ENCODE results near the gene GSC2. TPM values are rescaled to one million over a fixed set of nuclear protein-coding genes. Genes with fewer than 3 reads are reported as not detected.

The GSC2 gene
- total RNA-seq, 1 experiment from 2014 or later = not detected

- POLR2A ChIA-PET = no interaction called here
- BruUV-seq (replicated peaks) = no TSS peak
- Mint-ChIP-seq H3K4me1 (ENCODE audit: low read depth, unreplicated experiment) (peaks cover 8% of the 10 kb centered on the region), H3K27me3 (ENCODE audit: insufficient read depth, unreplicated experiment) (peaks cover 4% of the 10 kb centered on the region), H3K4me3 (ENCODE audit: unreplicated experiment) (peak overlapping the region; percentile 97), H3K36me3 (ENCODE audit: insufficient read depth, unreplicated experiment) (peaks cover 23% of the 10 kb centered on the region), H3K27ac (ENCODE audit: unreplicated experiment) (no peak overlapping the region), H3K9me3 (ENCODE audit: unreplicated experiment) (no peaks in the 10 kb centered on the region)
- no peaks in the 10 kb centered on the region for H3K9me3 ChIP-seq
- TF ChIP-seq CTCF (IDR thresholded peaks at IDR 0.05; ENCODE audit: insufficient read depth in 1 of 2, low read depth in 1 of 2, low read length in 1 of 2, severe bottlenecking in 1 of 2, unreplicated experiment in 1 of 2) = no peak
- H3K27me3 ChIP-seq (replicated peaks; ENCODE audit: control insufficient read depth, insufficient read depth, low read length) = no peaks in the 10 kb centered on the region
- H3K36me3 ChIP-seq (ENCODE audit: control insufficient read depth, insufficient read depth, low read length) = peaks cover 2% of the 10 kb centered on the region; the same call in 1 of the 2 replicates
- no peak overlapping the region for H3K4me3 ChIP-seq (ENCODE audit: low read depth, low read length)
- DNase-seq = no peak
- CTCF ChIA-PET = interaction anchor here (1.6 kb wide), 1 partner anchor 37 kb away, joined by 5 read pairs; no protein-coding TSS in a partner anchor
- intact Hi-C loops (cut with micrococcal nuclease; ENCODE audit: unreplicated experiment) = loop anchor here (5.0 kb wide), 1 partner anchor 34 kb away; the partner anchor contains the start of gene SLC25A1
- peaks cover 4% of the 10 kb centered on the region; the same call in 1 of the 2 replicates for H3K4me1 ChIP-seq
Observed at GRCh38 chr22:19143212-19143611, 6.9 kb downstream of the GSC2 start.

GRCh38 chr22:19142394-19142793 is 7.7 kb downstream of the GSC2 start:
- Mint-ChIP-seq H3K4me3 (ENCODE audit: unreplicated experiment) (no peak overlapping the region), H3K4me1 (ENCODE audit: low read depth, unreplicated experiment) (peaks cover 8% of the 10 kb centered on the region)

GRCh38 chr22:19139974-19140373 is 10.1 kb downstream of the GSC2 start:
- H3K9me3 Mint-ChIP-seq (ENCODE audit: unreplicated experiment) = no peaks in the 10 kb centered on the region
- TF ChIP-seq CTCF (IDR thresholded peaks at IDR 0.05; ENCODE audit: insufficient read depth in 1 of 2, low read depth in 1 of 2, low read length in 1 of 2, severe bottlenecking in 1 of 2, unreplicated experiment in 1 of 2) = no peak
- H3K4me3 ChIP-seq (ENCODE audit: low read depth, low read length) = no peak overlapping the region
- no peak overlapping the region for H3K27ac Mint-ChIP-seq (ENCODE audit: unreplicated experiment)
- H3K27me3 Mint-ChIP-seq (ENCODE audit: insufficient read depth, unreplicated experiment) = no peaks in the 10 kb centered on the region
- DNase-seq = no peak
- H3K4me3 Mint-ChIP-seq (ENCODE audit: unreplicated experiment) = no peak overlapping the region
- H3K36me3 Mint-ChIP-seq (ENCODE audit: insufficient read depth, unreplicated experiment) = peaks cover 31% of the 10 kb centered on the region
- no peaks in the 10 kb centered on the region for H3K9me3 ChIP-seq
- peaks cover 8% of the 10 kb centered on the region for H3K4me1 Mint-ChIP-seq (ENCODE audit: low read depth, unreplicated experiment)
- H3K4me1 ChIP-seq = peaks cover 4% of the 10 kb centered on the region; the same call in 1 of the 2 replicates
- peaks cover 2% of the 10 kb centered on the region; the same call in 1 of the 2 replicates for H3K36me3 ChIP-seq (ENCODE audit: control insufficient read depth, insufficient read depth, low read length)
- no peaks in the 10 kb centered on the region for H3K27me3 ChIP-seq (replicated peaks; ENCODE audit: control insufficient read depth, insufficient read depth, low read length)
- intact Hi-C loops (cut with micrococcal nuclease; ENCODE audit: unreplicated experiment) = loop anchor here (5.0 kb wide), 1 partner anchor 37 kb away; the partner anchor contains the start of gene SLC25A1
- no TSS peak for BruUV-seq (replicated peaks)
- ChIA-PET CTCF (no interaction called here), POLR2A (no interaction called here)

More at GRCh38 chr22:19142394-19142793, 7.7 kb downstream of the GSC2 start:
- Histone ChIP-seq H3K36me3 (ENCODE audit: control insufficient read depth, insufficient read depth, low read length) (peaks cover 2% of the 10 kb centered on the region; the same call in 1 of the 2 replicates), H3K4me1 (peaks cover 4% of the 10 kb centered on the region; the same call in 1 of the 2 replicates), H3K27me3 (replicated peaks; ENCODE audit: control insufficient read depth, insufficient read depth, low read length) (no peaks in the 10 kb centered on the region), H3K4me3 (ENCODE audit: low read depth, low read length) (no peak overlapping the region), H3K9me3 (no peaks in the 10 kb centered on the region)
- intact Hi-C loops (cut with micrococcal nuclease; ENCODE audit: unreplicated experiment) = loop anchor here (5.0 kb wide), 1 partner anchor 35 kb away; the partner anchor contains the start of gene SLC25A1
- POLR2A ChIA-PET = no interaction called here
- peaks cover 4% of the 10 kb centered on the region for H3K27me3 Mint-ChIP-seq (ENCODE audit: insufficient read depth, unreplicated experiment)
- CTCF ChIA-PET = no interaction called here
- H3K9me3 Mint-ChIP-seq (ENCODE audit: unreplicated experiment) = no peaks in the 10 kb centered on the region
- BruUV-seq (replicated peaks) = no TSS peak
- no peak overlapping the region for H3K27ac Mint-ChIP-seq (ENCODE audit: unreplicated experiment)
- peaks cover 23% of the 10 kb centered on the region for H3K36me3 Mint-ChIP-seq (ENCODE audit: insufficient read depth, unreplicated experiment)
- no peak for TF ChIP-seq CTCF (IDR thresholded peaks at IDR 0.05; ENCODE audit: insufficient read depth in 1 of 2, low read depth in 1 of 2, low read length in 1 of 2, severe bottlenecking in 1 of 2, unreplicated experiment in 1 of 2)
- no peak for DNase-seq

Measured in Caco-2 (cell line).